Common myeloid progenitor, CD34-positive (primary cell): ENCODE results near the gene UBL5.
"Not testable (repeated sequence)": the region's sequence is repeated elsewhere in the genome, so short reads cannot be mapped to it uniquely, and the experiment has no call there.

ENCODE experiments used
- CTCF ChIA-PET: fragments of 350-600 bp; sonication (Branson Sonifier 250); formaldehyde crosslinking; loops from one replicate; lab custom pipeline; 2021; ENCODE audit warnings: antibody characterized with exemption; lab: Charles Lee
- POLR2A ChIA-PET: fragments of 350-600 bp; sonication (Branson Sonifier 250); formaldehyde crosslinking; loops from one replicate; lab custom pipeline; 2021; ENCODE audit warnings: antibody characterized with exemption; lab: Charles Lee
- DNase-seq, 3 donors: peaks; one replicate each; pipeline versions ENCODE4 v3.0.0 to v3.0.0-alpha.2; 2013
- H3K27ac ChIP-seq, 2 experiments: 1 replicate in 1 of 2; 2 replicates in 1 of 2; pipeline ENCODE4 v1.7.0; 2013; ENCODE audit warnings: inconsistent platforms in 2 of 2, low read length in 2 of 2, mild to moderate bottlenecking in 2 of 2, low read depth in 1 of 2, moderate library complexity in 1 of 2; ENCODE audit not compliant: severe bottlenecking in 2 of 2, insufficient read depth in 1 of 2, poor library complexity in 1 of 2
- H3K27me3 ChIP-seq, 5 experiments: replicated peaks in 2 of 5; 1 replicate in 3 of 5; 2 replicates in 2 of 5; pipeline versions ENCODE4 v1.6.1 to v1.7.0; 2013; ENCODE audit warnings: low read length in 4 of 5, mild to moderate bottlenecking in 2 of 5, moderate library complexity in 2 of 5, inconsistent platforms in 1 of 5; ENCODE audit not compliant: insufficient read depth in 5 of 5, control insufficient read depth in 4 of 5
- H3K36me3 ChIP-seq, 4 experiments: 1 replicate in 2 of 4; 2 replicates in 2 of 4; pipeline versions ENCODE4 v1.6.1 to v1.7.0; 2013; ENCODE audit warnings: low read length in 3 of 4, control low read depth in 1 of 4, mild to moderate bottlenecking in 1 of 4; ENCODE audit not compliant: control insufficient read depth in 4 of 4, insufficient read depth in 4 of 4
- H3K4me1 ChIP-seq, 4 experiments: 1 replicate in 3 of 4; 2 replicates in 1 of 4; pipeline versions ENCODE4 v1.6.1 to v1.7.1; 2013; ENCODE audit warnings: low read length in 3 of 4, mild to moderate bottlenecking in 3 of 4, control low read depth in 1 of 4, inconsistent platforms in 1 of 4, moderate library complexity in 1 of 4; ENCODE audit not compliant: control insufficient read depth in 4 of 4, insufficient read depth in 4 of 4; ENCODE audit errors: control extremely low read depth in 1 of 4
- H3K4me3 ChIP-seq, 7 experiments: 1 replicate in 4 of 7; 2 replicates in 3 of 7; pipeline versions ENCODE4 v1.5.1 to v1.7.0; 2013; ENCODE audit warnings: mild to moderate bottlenecking in 7 of 7, low read length in 6 of 7, moderate library complexity in 6 of 7, inconsistent platforms in 2 of 7, low read depth in 2 of 7, control low read depth in 1 of 7; ENCODE audit not compliant: insufficient read depth in 4 of 7, control insufficient read depth in 1 of 7; ENCODE audit errors: extremely low read depth in 1 of 7
- H3K9me3 ChIP-seq, 5 experiments: 1 replicate in 4 of 5; 2 replicates in 1 of 5; pipeline versions ENCODE4 v1.6.1 to v1.7.1; 2013; ENCODE audit warnings: low read length in 4 of 5, mild to moderate bottlenecking in 2 of 5, inconsistent platforms in 1 of 5, low read depth in 1 of 5, moderate library complexity in 1 of 5; ENCODE audit not compliant: control insufficient read depth in 4 of 5, insufficient read depth in 2 of 5; ENCODE audit errors: control extremely low read depth in 1 of 5
- WGBS: methylation state at CpG from one replicate; pipeline ENCODE4 v1.1.5; 2013; ENCODE audit not compliant: insufficient coverage; 5-methylcytosine and 5-hydroxymethylcytosine counted together

Gene UBL5

GRCh38 chr19:9838324-9838723 is 10.6 kb downstream of the UBL5 start:
- no peak for DNase-seq
- H3K4me3 ChIP-seq = no peak overlapping the region
- H3K36me3 ChIP-seq = peaks cover 0 to 53% (median 42%) of the 10 kb centered on the region in 4 experiments
- 97% methylated on average over 12 of the region's 15 CpGs for WGBS
- peaks cover 5 to 14% (median 12%) of the 10 kb centered on the region in 4 experiments for H3K4me1 ChIP-seq
- no peaks in the 10 kb centered on the region for H3K27me3 ChIP-seq
- peaks cover 0 to 8% (median 3%) of the 10 kb centered on the region in 5 experiments for H3K9me3 ChIP-seq
- ChIA-PET CTCF (interaction anchor here (1.2 to 2.6 kb wide), 2 partner anchors 9 to 12 kb away, joined by 3 to 11 read pairs; no protein-coding TSS in a partner anchor), POLR2A (no interaction called here)
- H3K27ac ChIP-seq = no peak overlapping the region

GRCh38 chr19:9839415-9839814 is 11.7 kb downstream of the UBL5 start:
- WGBS = 100% methylated on average over 1 of the region's 1 CpG
- peaks cover 5 to 14% (median 12%) of the 10 kb centered on the region in 4 experiments for H3K4me1 ChIP-seq
- H3K27me3 ChIP-seq = no peaks in the 10 kb centered on the region
- peaks cover 0 to 10% (median 5%) of the 10 kb centered on the region in 5 experiments for H3K9me3 ChIP-seq
- H3K4me3 ChIP-seq = no peak overlapping the region
- ChIA-PET CTCF (interaction anchor here (0.6 kb wide), 1 partner anchor 45 kb away, joined by 3 read pairs; no protein-coding TSS in a partner anchor), POLR2A (no interaction called here)
- peaks cover 0 to 64% (median 52%) of the 10 kb centered on the region in 4 experiments for H3K36me3 ChIP-seq
- no peak for DNase-seq
- H3K27ac ChIP-seq = no peak overlapping the region

GRCh38 chr19:9842834-9843625 is 15.3 kb downstream of the UBL5 start:
- no peaks in the 10 kb centered on the region for H3K27me3 ChIP-seq
- H3K36me3 ChIP-seq = peaks cover 0 to 94% (median 78%) of the 10 kb centered on the region in 4 experiments
- WGBS = 98% methylated on average over 7 of the region's 9 CpGs
- ChIA-PET POLR2A (no interaction called here), CTCF (no interaction called here)
- H3K4me1 ChIP-seq = no peaks in the 10 kb centered on the region
- no peak overlapping the region for H3K4me3 ChIP-seq
- peaks cover 0 to 10% (median 5%) of the 10 kb centered on the region in 5 experiments for H3K9me3 ChIP-seq
- H3K27ac ChIP-seq = no peak overlapping the region
- DNase-seq = no peak

- Histone ChIP-seq H3K36me3 (peaks cover 4 to 95% (median 78%) of the 10 kb centered on the region in 4 experiments), H3K9me3 (peaks cover 0 to 10% (median 5%) of the 10 kb centered on the region in 5 experiments)
- 97% methylated on average over 7 of the region's 12 CpGs for WGBS
- H3K27me3 ChIP-seq, POLR2A ChIA-PET, H3K4me3 ChIP-seq, H3K4me1 ChIP-seq, DNase-seq, H3K27ac ChIP-seq: not testable (repeated sequence)
- CTCF ChIA-PET = interaction anchor here (0.6 kb wide), 1 partner anchor 176 kb away, joined by 3 read pairs; no protein-coding TSS in a partner anchor
These were observed 16.0 kb downstream of the UBL5 start for GRCh38 chr19:9843626-9844273.

- peaks cover 0 to 10% (median 5%) of the 10 kb centered on the region in 5 experiments for H3K9me3 ChIP-seq
- H3K4me1 ChIP-seq = no peaks in the 10 kb centered on the region
- peaks cover 4 to 91% (median 59%) of the 10 kb centered on the region in 4 experiments for H3K36me3 ChIP-seq
- no peaks in the 10 kb centered on the region for H3K27me3 ChIP-seq
- no peak overlapping the region for H3K4me3 ChIP-seq
- WGBS = 92% methylated on average over 7 of the region's 13 CpGs
- DNase-seq = peak; percentile 23 to 43 (median 39)
- ChIA-PET POLR2A (no interaction called here), CTCF (interaction anchor here (2.2 kb wide), 1 partner anchor 10 kb away, joined by 11 read pairs; no protein-coding TSS in a partner anchor)
- H3K27ac ChIP-seq = no peak overlapping the region
These were observed 19.5 kb downstream of the UBL5 start for GRCh38 chr19:9847087-9847671.

- Histone ChIP-seq H3K4me1 (no peaks in the 10 kb centered on the region), H3K27ac (no peak overlapping the region), H3K9me3 (peaks cover 0 to 5% (median 0%) of the 10 kb centered on the region in 5 experiments), H3K27me3 (no peaks in the 10 kb centered on the region), H3K36me3 (peaks cover 4 to 82% (median 51%) of the 10 kb centered on the region in 4 experiments), H3K4me3 (no peak overlapping the region)
- ChIA-PET CTCF (interaction anchor here (2.2 kb wide), 1 partner anchor 11 kb away, joined by 11 read pairs; no protein-coding TSS in a partner anchor), POLR2A (no interaction called here)
- peak in 2 of 3 donors; percentile 9 to 23 for DNase-seq
- WGBS = 81% methylated on average over 3 of the region's 4 CpGs
These were observed 20.3 kb downstream of the UBL5 start for GRCh38 chr19:9848060-9848459.
